Liver (tissue), 3 donors: ENCODE results near the gene ULK4.

Experiments used
- ATF3 ChIP-seq: IDR thresholded peaks from 2 replicates; pipeline ENCODE4 v1.6.1; 2016; ENCODE audit warnings: antibody characterized with exemption
- CTCF ChIP-seq: fragments of 150-350 bp; IDR thresholded peaks from 2 replicates; pipeline ENCODE4 v1.5.1; 2017; ENCODE audit warnings: improper control_type of control experiment, low read depth, low read length; ENCODE audit not compliant: missing input control
- HNF4A ChIP-seq, 2 donors: conservative IDR thresholded peaks; 2 replicates each; pipeline ENCODE4 v1.6.1; 2016; ENCODE audit warnings: antibody characterized with exemption in 2 of 2, mild to moderate bottlenecking in 2 of 2
- MAX ChIP-seq: IDR thresholded peaks from 2 replicates; pipeline ENCODE4 v1.6.1; 2016; ENCODE audit warnings: antibody characterized with exemption
- RAD21 ChIP-seq, 2 donors: IDR thresholded peaks; 2 replicates each; pipeline ENCODE4 v1.6.1; 2016; ENCODE audit warnings: antibody characterized with exemption in 2 of 2, mild to moderate bottlenecking in 2 of 2
- REST ChIP-seq: IDR thresholded peaks from 2 replicates; pipeline ENCODE4 v1.6.1; 2016; ENCODE audit warnings: antibody characterized with exemption, mild to moderate bottlenecking
- RXRA ChIP-seq, 2 donors: IDR thresholded peaks; 2 replicates each; pipeline ENCODE4 v1.6.1; 2017 to 2018; ENCODE audit warnings: antibody characterized with exemption in 2 of 2, mild to moderate bottlenecking in 1 of 2
- TAF1 ChIP-seq: conservative IDR thresholded peaks from 2 replicates; pipeline ENCODE4 v1.6.1; 2016; ENCODE audit warnings: antibody characterized with exemption, mild to moderate bottlenecking
- donor health status: healthy.
- donor health status: healthy.

- TF ChIP-seq CTCF: no peak
- TF ChIP-seq RXRA (IDR thresholded peaks at IDR 0.05): no peak
- no peak for TF ChIP-seq TAF1
- TF ChIP-seq REST: no peak
- TF ChIP-seq HNF4A (conservative IDR thresholded peaks at IDR 0.05): no peak
- TF ChIP-seq MAX: no peak
- TF ChIP-seq ATF3: no peak
- no peak for TF ChIP-seq RAD21 (IDR thresholded peaks at IDR 0.05)
Observed at GRCh38 chr3:41352510-41352909, 609.4 kb downstream of the ULK4 start.
